HG03280 (cell line): ENCODE results near the gene CLIC1.

ENCODE experiments used
- ATAC-seq: cut with Tn5 transposase; IDR thresholded peaks from one replicate; pipeline ENCODE4 v1.9.1; 2021; ENCODE audit warnings: mild to moderate bottlenecking, moderate library complexity; ENCODE audit not compliant: unreplicated experiment

CLIC1 gene

GRCh38 chr6:31769684-31770371 lies 33.5 kb upstream of the CLIC1 start:
- peak; percentile 65 for ATAC-seq

GRCh38 chr6:31768363-31769257 lies 32.3 kb upstream of the CLIC1 start:
- no peak for ATAC-seq

GRCh38 chr6:31767096-31767645 lies 30.8 kb upstream of the CLIC1 start:
- no peak for ATAC-seq

GRCh38 chr6:31765910-31766794 lies 29.8 kb upstream of the CLIC1 start:
- ATAC-seq = no peak

- no peak for ATAC-seq
Measured at GRCh38 chr6:31765559-31765909, 29.2 kb upstream of the CLIC1 start.

- no peak for ATAC-seq
Measured at GRCh38 chr6:31764198-31764597, 27.9 kb upstream of the CLIC1 start.

- no peak for ATAC-seq
Measured at GRCh38 chr6:31763619-31763940, 27.2 kb upstream of the CLIC1 start.

GRCh38 chr6:31762878-31763618 lies 26.7 kb upstream of the CLIC1 start:
- ATAC-seq = no peak

- no peak for ATAC-seq
Measured at GRCh38 chr6:31762356-31762755, 26.0 kb upstream of the CLIC1 start, which contains the start of gene SAPCD1. TSS of gene SAPCD1 (plus strand) at chr6:31762656. CDS start at chr6:31763055, 399 bp downstream.

- ATAC-seq = no peak
Measured at GRCh38 chr6:31761343-31761742, 25.0 kb upstream of the CLIC1 start.

GRCh38 chr6:31760790-31761189 lies 24.5 kb upstream of the CLIC1 start:
- no peak for ATAC-seq

GRCh38 chr6:31758281-31758680 lies 22.0 kb upstream of the CLIC1 start:
- no peak for ATAC-seq

GRCh38 chr6:31752739-31753319 lies 16.5 kb upstream of the CLIC1 start:
- no peak for ATAC-seq

- ATAC-seq = no peak
Measured at GRCh38 chr6:31750411-31751022, 14.2 kb upstream of the CLIC1 start.

- no peak for ATAC-seq
Measured at GRCh38 chr6:31749301-31750036, 13.1 kb upstream of the CLIC1 start.

GRCh38 chr6:31744422-31744821 lies 8.1 kb upstream of the CLIC1 start:
- no peak for ATAC-seq

GRCh38 chr6:31742894-31743293 lies 6.6 kb upstream of the CLIC1 start:
- ATAC-seq = no peak

- no peak for ATAC-seq
Measured at GRCh38 chr6:31741815-31742214, 5.5 kb upstream of the CLIC1 start.
